HG02884 (cell line): ENCODE measurements around the gene STRA8.

ENCODE experiments used
- ATAC-seq: cut with Tn5 transposase; IDR thresholded peaks from one replicate; pipeline ENCODE4 v1.9.1; 2021; ENCODE audit warnings: mild to moderate bottlenecking, moderate library complexity; ENCODE audit not compliant: unreplicated experiment

STRA8 gene

DNA sequence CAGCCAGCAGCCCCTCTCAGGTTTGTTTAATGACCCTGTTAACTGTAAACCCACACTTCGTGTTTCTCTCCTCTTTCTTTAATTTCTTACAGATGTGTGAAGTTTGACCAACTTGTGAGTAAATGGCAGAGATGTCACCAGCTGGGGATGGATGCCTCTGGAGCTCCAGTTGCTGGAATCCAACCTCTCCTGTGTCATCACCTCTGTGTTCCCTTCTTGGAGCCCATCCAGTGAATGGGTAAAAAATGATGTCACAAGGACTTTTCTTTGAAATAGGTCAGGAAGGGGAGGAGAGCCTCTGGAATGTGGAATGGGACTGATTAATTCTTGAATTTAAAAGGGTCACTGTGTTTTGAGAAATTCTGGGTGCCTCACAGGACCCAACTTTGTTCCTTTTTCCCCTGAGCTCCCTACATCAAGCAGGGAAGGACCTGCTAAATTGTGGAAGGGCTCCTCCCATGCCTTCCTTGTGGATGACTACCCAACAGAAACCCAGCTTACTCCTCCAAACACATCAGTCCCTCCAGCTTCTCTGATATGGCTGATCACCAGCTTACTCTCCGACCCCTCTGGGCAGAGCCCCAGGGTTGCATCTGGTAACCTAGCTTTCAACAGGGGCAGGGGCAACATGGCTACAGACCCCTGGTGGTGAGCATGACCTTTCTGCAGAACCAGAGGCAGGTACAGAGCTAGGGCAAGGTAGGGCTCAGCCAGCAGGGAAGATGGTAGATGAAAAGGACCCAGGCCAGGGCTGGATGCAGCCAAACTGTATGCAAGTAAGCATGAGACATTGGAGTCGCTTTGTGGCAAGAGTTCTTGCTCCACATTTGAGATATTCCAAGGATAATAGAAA lies 67.5 kb downstream of the STRA8 start:
- no peak for ATAC-seq
